Ishikawa (cell line): Measurements from ENCODE around the gene CST6.

ENCODE experiments used
- CEBPB ChIP-seq: IDR thresholded peaks from 2 replicates; pipeline ENCODE4 v1.6.1; 2012
- CREB1 ChIP-seq: IDR thresholded peaks from 2 replicates; pipeline ENCODE4 v1.6.1; 2012; ENCODE audit warnings: low read depth
- EGR1 ChIP-seq: IDR thresholded peaks from 2 replicates; pipeline ENCODE4 v1.6.1; 2012
- EP300 ChIP-seq: IDR thresholded peaks from 2 replicates; pipeline ENCODE4 v1.6.1; 2012; ENCODE audit warnings: borderline replicate concordance
- FOXM1 ChIP-seq: IDR thresholded peaks from 2 replicates; pipeline ENCODE4 v1.6.1; 2012; ENCODE audit warnings: low read depth, borderline replicate concordance
- NFIC ChIP-seq: IDR thresholded peaks from 2 replicates; pipeline ENCODE4 v1.6.1; 2012
- RAD21 ChIP-seq: IDR thresholded peaks from 2 replicates; pipeline ENCODE4 v1.6.1; 2012; ENCODE audit warnings: low read depth
- TAF1 ChIP-seq: IDR thresholded peaks from 2 replicates; pipeline ENCODE4 v1.6.1; 2012; ENCODE audit warnings: low read depth, mild to moderate bottlenecking
- TCF12 ChIP-seq: IDR thresholded peaks from 2 replicates; pipeline ENCODE4 v1.6.1; 2012; ENCODE audit warnings: low read depth
- TEAD4 ChIP-seq: IDR thresholded peaks from 2 replicates; pipeline ENCODE4 v1.6.1; 2012
- YY1 ChIP-seq: IDR thresholded peaks from 2 replicates; pipeline ENCODE4 v1.6.1; 2012; ENCODE audit warnings: low read depth
- ZBTB7A ChIP-seq: IDR thresholded peaks from 2 replicates; pipeline ENCODE4 v1.6.1; 2012; ENCODE audit warnings: low read depth
- TF ChIP-seq, protein P1 (sequence below): IDR thresholded peaks from 2 replicates; pipeline ENCODE4 v1.6.1; 2012; ENCODE audit warnings: low read depth, mild to moderate bottlenecking
- TF ChIP-seq, protein P2 (sequence below): IDR thresholded peaks from 2 replicates; pipeline ENCODE4 v1.6.1; 2012
- TF ChIP-seq, protein P3 (sequence below): IDR thresholded peaks from 2 replicates; pipeline ENCODE4 v1.6.1; 2012

The CST6 gene, protein sequence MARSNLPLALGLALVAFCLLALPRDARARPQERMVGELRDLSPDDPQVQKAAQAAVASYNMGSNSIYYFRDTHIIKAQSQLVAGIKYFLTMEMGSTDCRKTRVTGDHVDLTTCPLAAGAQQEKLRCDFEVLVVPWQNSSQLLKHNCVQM

DNA sequence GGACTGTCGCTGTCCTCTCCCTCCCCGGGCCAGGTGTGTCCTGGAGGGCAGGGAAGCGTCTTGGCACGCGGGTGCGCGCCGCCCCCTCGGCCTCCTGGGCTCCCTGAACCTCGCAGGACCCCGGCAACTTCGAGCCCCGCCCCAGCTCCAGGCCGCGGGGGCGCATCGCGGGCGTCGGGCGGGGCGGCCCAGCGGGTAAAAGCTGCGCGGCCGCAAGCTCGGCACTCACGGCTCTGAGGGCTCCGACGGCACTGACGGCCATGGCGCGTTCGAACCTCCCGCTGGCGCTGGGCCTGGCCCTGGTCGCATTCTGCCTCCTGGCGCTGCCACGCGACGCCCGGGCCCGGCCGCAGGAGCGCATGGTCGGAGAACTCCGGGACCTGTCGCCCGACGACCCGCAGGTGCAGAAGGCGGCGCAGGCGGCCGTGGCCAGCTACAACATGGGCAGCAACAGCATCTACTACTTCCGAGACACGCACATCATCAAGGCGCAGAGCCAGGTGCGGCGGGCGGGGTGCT lies at the start of gene CST6:
Gene CST6 (plus strand): TSS at position 224 of the 519 bp plus-strand sequence. CDS start 37 bp downstream, at position 261.
- TF ChIP-seq CREB1 = no peak
- no peak for TF ChIP-seq RAD21
- no peak for TF ChIP-seq TEAD4
- TF ChIP-seq EGR1 = peak; percentile 50
- TF ChIP-seq CEBPB = no peak
- TF ChIP-seq, protein P1, sequence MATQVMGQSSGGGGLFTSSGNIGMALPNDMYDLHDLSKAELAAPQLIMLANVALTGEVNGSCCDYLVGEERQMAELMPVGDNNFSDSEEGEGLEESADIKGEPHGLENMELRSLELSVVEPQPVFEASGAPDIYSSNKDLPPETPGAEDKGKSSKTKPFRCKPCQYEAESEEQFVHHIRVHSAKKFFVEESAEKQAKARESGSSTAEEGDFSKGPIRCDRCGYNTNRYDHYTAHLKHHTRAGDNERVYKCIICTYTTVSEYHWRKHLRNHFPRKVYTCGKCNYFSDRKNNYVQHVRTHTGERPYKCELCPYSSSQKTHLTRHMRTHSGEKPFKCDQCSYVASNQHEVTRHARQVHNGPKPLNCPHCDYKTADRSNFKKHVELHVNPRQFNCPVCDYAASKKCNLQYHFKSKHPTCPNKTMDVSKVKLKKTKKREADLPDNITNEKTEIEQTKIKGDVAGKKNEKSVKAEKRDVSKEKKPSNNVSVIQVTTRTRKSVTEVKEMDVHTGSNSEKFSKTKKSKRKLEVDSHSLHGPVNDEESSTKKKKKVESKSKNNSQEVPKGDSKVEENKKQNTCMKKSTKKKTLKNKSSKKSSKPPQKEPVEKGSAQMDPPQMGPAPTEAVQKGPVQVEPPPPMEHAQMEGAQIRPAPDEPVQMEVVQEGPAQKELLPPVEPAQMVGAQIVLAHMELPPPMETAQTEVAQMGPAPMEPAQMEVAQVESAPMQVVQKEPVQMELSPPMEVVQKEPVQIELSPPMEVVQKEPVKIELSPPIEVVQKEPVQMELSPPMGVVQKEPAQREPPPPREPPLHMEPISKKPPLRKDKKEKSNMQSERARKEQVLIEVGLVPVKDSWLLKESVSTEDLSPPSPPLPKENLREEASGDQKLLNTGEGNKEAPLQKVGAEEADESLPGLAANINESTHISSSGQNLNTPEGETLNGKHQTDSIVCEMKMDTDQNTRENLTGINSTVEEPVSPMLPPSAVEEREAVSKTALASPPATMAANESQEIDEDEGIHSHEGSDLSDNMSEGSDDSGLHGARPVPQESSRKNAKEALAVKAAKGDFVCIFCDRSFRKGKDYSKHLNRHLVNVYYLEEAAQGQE = no peak
- no peak for TF ChIP-seq EP300
- TF ChIP-seq, protein P2, sequence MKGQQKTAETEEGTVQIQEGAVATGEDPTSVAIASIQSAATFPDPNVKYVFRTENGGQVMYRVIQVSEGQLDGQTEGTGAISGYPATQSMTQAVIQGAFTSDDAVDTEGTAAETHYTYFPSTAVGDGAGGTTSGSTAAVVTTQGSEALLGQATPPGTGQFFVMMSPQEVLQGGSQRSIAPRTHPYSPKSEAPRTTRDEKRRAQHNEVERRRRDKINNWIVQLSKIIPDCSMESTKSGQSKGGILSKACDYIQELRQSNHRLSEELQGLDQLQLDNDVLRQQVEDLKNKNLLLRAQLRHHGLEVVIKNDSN = no peak
- no peak for TF ChIP-seq TCF12
- peak; percentile 65; the same call in 1 of the 2 replicates for TF ChIP-seq ZBTB7A

DNA sequence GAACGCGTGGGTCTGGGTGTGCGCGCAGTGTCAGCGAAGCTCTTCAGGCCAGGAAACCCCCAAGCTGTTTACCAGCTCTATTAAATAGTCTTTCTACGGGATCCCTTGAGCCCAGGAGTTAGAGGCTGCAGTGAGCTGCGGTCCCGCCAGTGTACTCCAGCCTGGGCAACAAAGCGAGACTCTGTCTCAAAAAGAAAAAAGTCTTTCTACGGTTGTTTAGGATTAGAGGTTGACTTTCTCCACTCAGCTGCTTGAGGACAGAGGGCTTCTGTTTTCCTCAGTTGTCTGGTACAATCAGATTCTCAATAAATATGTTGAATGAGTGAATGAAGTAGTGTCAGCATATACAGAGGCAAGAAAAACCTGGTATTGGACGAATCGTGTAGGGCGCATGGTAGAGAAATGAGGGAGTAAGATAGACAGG lies 49.7 kb upstream of the CST6 start:
- TF ChIP-seq EP300 (no peak), RAD21 (no peak)

DNA sequence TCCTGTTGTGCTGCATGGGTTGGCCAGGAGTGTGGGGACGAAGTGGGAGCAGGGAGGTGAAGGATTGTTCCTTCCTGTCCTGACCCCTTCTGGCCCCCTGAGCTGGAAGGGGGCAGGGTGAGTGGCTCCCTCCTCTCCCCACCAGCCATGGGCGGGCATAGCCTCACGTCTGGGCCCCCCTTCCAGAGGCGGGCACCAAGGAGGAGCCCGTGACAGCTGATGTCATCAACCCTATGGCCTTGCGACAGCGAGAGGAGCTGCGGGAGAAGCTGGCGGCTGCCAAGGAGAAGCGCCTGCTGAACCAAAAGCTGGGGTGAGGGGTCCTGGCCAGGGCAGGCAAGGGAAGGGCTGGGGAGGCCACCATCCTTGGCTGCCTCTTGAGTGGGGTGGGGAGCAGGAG lies 46.9 kb upstream of the CST6 start:
- TF ChIP-seq, protein P1 = no peak
- TF ChIP-seq YY1 (no peak), TAF1 (no peak), TCF12 (no peak), RAD21 (no peak), EGR1 (no peak), FOXM1 (no peak), ZBTB7A (no peak), NFIC (no peak), EP300 (no peak), CREB1 (no peak), CEBPB (no peak), TEAD4 (no peak)
- TF ChIP-seq, protein P3, sequence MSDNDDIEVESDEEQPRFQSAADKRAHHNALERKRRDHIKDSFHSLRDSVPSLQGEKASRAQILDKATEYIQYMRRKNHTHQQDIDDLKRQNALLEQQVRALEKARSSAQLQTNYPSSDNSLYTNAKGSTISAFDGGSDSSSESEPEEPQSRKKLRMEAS = no peak
- TF ChIP-seq, protein P2 = no peak

DNA sequence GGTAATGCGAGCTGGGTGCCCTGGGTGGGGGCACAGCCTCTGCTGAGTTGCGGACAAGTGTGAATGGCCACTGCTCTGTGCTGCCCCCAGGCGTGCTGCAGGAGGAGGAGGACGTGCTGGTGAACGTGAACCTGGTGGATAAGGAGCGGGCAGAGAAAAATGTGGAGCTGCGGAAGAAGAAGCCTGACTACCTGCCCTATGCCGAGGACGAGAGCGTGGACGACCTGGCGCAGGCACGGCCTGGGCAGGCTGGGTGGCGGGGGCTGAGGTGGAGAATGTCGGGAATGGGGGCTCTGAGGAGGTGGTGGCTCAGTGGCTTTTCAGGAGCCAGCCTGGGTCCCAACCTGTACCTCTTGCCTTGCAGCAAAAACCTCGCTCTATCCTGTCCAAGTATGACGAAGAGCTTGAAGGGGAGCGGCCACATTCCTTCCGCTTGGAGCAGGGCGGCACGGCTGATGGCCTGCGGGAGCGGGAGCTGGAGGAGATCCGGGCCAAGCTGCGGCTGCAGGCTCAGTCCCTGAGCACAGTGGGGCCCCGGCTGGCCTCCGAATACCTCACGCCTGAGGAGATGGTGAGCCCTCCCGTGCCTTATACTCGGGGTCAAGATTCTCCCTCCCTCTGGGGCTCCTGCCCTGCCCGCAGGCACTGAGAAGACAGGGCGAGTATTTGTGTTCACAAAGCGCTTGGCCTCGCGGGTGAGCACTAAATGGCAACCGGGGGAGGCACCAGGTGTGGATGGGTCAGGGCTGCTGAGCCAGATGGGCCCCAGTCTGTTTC lies 45.6 kb upstream of the CST6 start:
- TF ChIP-seq, protein P2 = no peak
- no peak for TF ChIP-seq EGR1
- TF ChIP-seq TAF1 = no peak
- TF ChIP-seq YY1 = no peak
- TF ChIP-seq, protein P3 = no peak
- no peak for TF ChIP-seq CEBPB
- TF ChIP-seq TEAD4 = no peak
- TF ChIP-seq RAD21 = no peak
- TF ChIP-seq EP300 = no peak

DNA sequence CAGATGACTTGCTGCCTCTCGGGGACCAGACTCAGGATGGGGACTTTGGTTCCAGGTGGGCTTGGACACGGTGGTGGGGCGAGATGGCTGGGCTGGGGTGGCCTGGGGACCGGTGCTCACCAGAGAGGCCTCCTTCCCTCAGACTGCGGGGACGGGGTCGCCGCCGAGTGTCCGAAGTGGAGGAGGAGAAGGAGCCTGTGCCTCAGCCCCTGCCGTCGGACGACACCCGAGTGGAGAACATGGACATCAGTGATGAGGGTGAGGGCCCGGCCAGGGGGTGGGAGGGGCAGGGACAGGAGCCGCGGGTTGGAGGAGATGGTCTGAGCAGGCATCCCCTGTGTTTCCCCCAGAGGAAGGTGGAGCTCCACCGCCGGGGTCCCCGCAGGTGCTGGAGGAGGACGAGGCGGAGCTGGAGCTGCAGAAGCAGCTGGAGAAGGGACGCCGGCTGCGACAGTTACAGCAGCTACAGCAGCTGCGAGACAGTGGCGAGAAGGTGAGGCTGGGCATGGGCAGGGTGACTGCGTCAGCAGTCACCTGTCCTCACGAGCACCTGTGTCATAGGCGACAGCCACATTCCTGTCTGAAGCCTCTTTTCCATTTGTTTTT lies 44.4 kb upstream of the CST6 start:
- TF ChIP-seq TEAD4 (no peak), CEBPB (no peak), EGR1 (no peak), TCF12 (no peak)
- TF ChIP-seq, protein P2 = no peak
